Measurements from ENCODE around the gene DUSP16.

The DUSP16 gene

GRCh38 chr12:12491606-12492005 is 71.1 kb downstream of the DUSP16 start:
- no peak for TF ChIP-seq POU2F2 (IDR thresholded peaks at IDR 0.05; ENCODE audit: low read depth, low read length)
- TF ChIP-seq POLR2A (IDR thresholded peaks at IDR 0.05; ENCODE audit: low read depth, low read length), result no peak
- no peak for TF ChIP-seq POLR2AphosphoS5 (IDR thresholded peaks at IDR 0.05; ENCODE audit: low read depth, low read length)
- no peak for TF ChIP-seq PAX5 (IDR thresholded peaks at IDR 0.05; ENCODE audit: insufficient read depth, low read length, severe bottlenecking)
- no peak for TF ChIP-seq SPI1 (IDR thresholded peaks at IDR 0.05; ENCODE audit: low read depth, low read length)
- TF ChIP-seq TAF1 (IDR thresholded peaks at IDR 0.05; ENCODE audit: low read depth, low read length), result no peak
- DNase-seq (ENCODE audit: insufficient read length, low spot score) (no peak), FAIRE-seq (no peak)

- FAIRE-seq, result no peak
- no peak for TF ChIP-seq POLR2A (IDR thresholded peaks at IDR 0.05; ENCODE audit: low read depth, low read length)
- no peak for TF ChIP-seq POU2F2 (IDR thresholded peaks at IDR 0.05; ENCODE audit: low read depth, low read length)
- no peak for TF ChIP-seq SPI1 (IDR thresholded peaks at IDR 0.05; ENCODE audit: low read depth, low read length)
- no peak for TF ChIP-seq POLR2AphosphoS5 (IDR thresholded peaks at IDR 0.05; ENCODE audit: low read depth, low read length)
- no peak for TF ChIP-seq TAF1 (IDR thresholded peaks at IDR 0.05; ENCODE audit: low read depth, low read length)
- TF ChIP-seq PAX5 (IDR thresholded peaks at IDR 0.05; ENCODE audit: insufficient read depth, low read length, severe bottlenecking), result no peak
These were observed 73.7 kb downstream of the DUSP16 start for GRCh38 chr12:12488823-12489550.

GRCh38 chr12:12488296-12488695 is 74.4 kb downstream of the DUSP16 start:
- TF ChIP-seq POLR2AphosphoS5 (IDR thresholded peaks at IDR 0.05; ENCODE audit: low read depth, low read length), result no peak
- no peak for TF ChIP-seq POU2F2 (IDR thresholded peaks at IDR 0.05; ENCODE audit: low read depth, low read length)
- TF ChIP-seq PAX5 (IDR thresholded peaks at IDR 0.05; ENCODE audit: insufficient read depth, low read length, severe bottlenecking), result no peak
- TF ChIP-seq SPI1 (IDR thresholded peaks at IDR 0.05; ENCODE audit: low read depth, low read length), result no peak
- no peak for TF ChIP-seq TAF1 (IDR thresholded peaks at IDR 0.05; ENCODE audit: low read depth, low read length)
- no peak for TF ChIP-seq POLR2A (IDR thresholded peaks at IDR 0.05; ENCODE audit: low read depth, low read length)
- DNase-seq (ENCODE audit: insufficient read length, low spot score), result no peak
- FAIRE-seq, result no peak

More at GRCh38 chr12:12488823-12489550, 73.7 kb downstream of the DUSP16 start:
- no peak for DNase-seq (ENCODE audit: insufficient read length, low spot score)

GRCh38 chr12:12487490-12487889 is 75.2 kb downstream of the DUSP16 start:
- no peak for FAIRE-seq
- no peak for DNase-seq (ENCODE audit: insufficient read length, low spot score)
- TF ChIP-seq POLR2AphosphoS5 (IDR thresholded peaks at IDR 0.05; ENCODE audit: low read depth, low read length), result no peak
- TF ChIP-seq POLR2A (IDR thresholded peaks at IDR 0.05; ENCODE audit: low read depth, low read length), result no peak
- TF ChIP-seq PAX5 (IDR thresholded peaks at IDR 0.05; ENCODE audit: insufficient read depth, low read length, severe bottlenecking), result no peak
- TF ChIP-seq POU2F2 (IDR thresholded peaks at IDR 0.05; ENCODE audit: low read depth, low read length), result no peak
- TF ChIP-seq SPI1 (IDR thresholded peaks at IDR 0.05; ENCODE audit: low read depth, low read length), result no peak
- TF ChIP-seq TAF1 (IDR thresholded peaks at IDR 0.05; ENCODE audit: low read depth, low read length), result no peak

GRCh38 chr12:12486661-12487240 is 75.9 kb downstream of the DUSP16 start:
- TF ChIP-seq TAF1 (IDR thresholded peaks at IDR 0.05; ENCODE audit: low read depth, low read length) (no peak), SPI1 (IDR thresholded peaks at IDR 0.05; ENCODE audit: low read depth, low read length) (no peak)
- DNase-seq (ENCODE audit: insufficient read length, low spot score) (no peak), FAIRE-seq (no peak)

GRCh38 chr12:12483438-12483837 is 79.2 kb downstream of the DUSP16 start:
- no peak for TF ChIP-seq SPI1 (IDR thresholded peaks at IDR 0.05; ENCODE audit: low read depth, low read length)
- no peak for TF ChIP-seq POLR2AphosphoS5 (IDR thresholded peaks at IDR 0.05; ENCODE audit: low read depth, low read length)
- no peak for TF ChIP-seq POU2F2 (IDR thresholded peaks at IDR 0.05; ENCODE audit: low read depth, low read length)
- peak; percentile 80 for FAIRE-seq

GRCh38 chr12:12482959-12483358 is 79.7 kb downstream of the DUSP16 start:
- TF ChIP-seq SPI1 (IDR thresholded peaks at IDR 0.05; ENCODE audit: low read depth, low read length) (no peak), PAX5 (IDR thresholded peaks at IDR 0.05; ENCODE audit: insufficient read depth, low read length, severe bottlenecking) (no peak), POU2F2 (IDR thresholded peaks at IDR 0.05; ENCODE audit: low read depth, low read length) (no peak), POLR2A (IDR thresholded peaks at IDR 0.05; ENCODE audit: low read depth, low read length) (no peak), POLR2AphosphoS5 (IDR thresholded peaks at IDR 0.05; ENCODE audit: low read depth, low read length) (no peak), TAF1 (IDR thresholded peaks at IDR 0.05; ENCODE audit: low read depth, low read length) (no peak)
- DNase-seq (ENCODE audit: insufficient read length, low spot score), result no peak
- no peak for FAIRE-seq

More at GRCh38 chr12:12483438-12483837, 79.2 kb downstream of the DUSP16 start:
- no peak for DNase-seq (ENCODE audit: insufficient read length, low spot score)

- peak; percentile 60 for FAIRE-seq
- DNase-seq (ENCODE audit: insufficient read length, low spot score), result no peak
- no peak for TF ChIP-seq PAX5 (IDR thresholded peaks at IDR 0.05; ENCODE audit: insufficient read depth, low read length, severe bottlenecking)
- TF ChIP-seq SPI1 (IDR thresholded peaks at IDR 0.05; ENCODE audit: low read depth, low read length), result no peak
- no peak for TF ChIP-seq TAF1 (IDR thresholded peaks at IDR 0.05; ENCODE audit: low read depth, low read length)
- no peak for TF ChIP-seq POLR2A (IDR thresholded peaks at IDR 0.05; ENCODE audit: low read depth, low read length)
- TF ChIP-seq POLR2AphosphoS5 (IDR thresholded peaks at IDR 0.05; ENCODE audit: low read depth, low read length), result no peak
- TF ChIP-seq POU2F2 (IDR thresholded peaks at IDR 0.05; ENCODE audit: low read depth, low read length), result no peak
These were observed 80.4 kb downstream of the DUSP16 start for GRCh38 chr12:12482150-12482761.

- DNase-seq (ENCODE audit: insufficient read length, low spot score) (no peak), FAIRE-seq (no peak)
- TF ChIP-seq SPI1 (IDR thresholded peaks at IDR 0.05; ENCODE audit: low read depth, low read length) (no peak), POU2F2 (IDR thresholded peaks at IDR 0.05; ENCODE audit: low read depth, low read length) (no peak), POLR2A (IDR thresholded peaks at IDR 0.05; ENCODE audit: low read depth, low read length) (no peak), POLR2AphosphoS5 (IDR thresholded peaks at IDR 0.05; ENCODE audit: low read depth, low read length) (no peak), TAF1 (IDR thresholded peaks at IDR 0.05; ENCODE audit: low read depth, low read length) (no peak), PAX5 (IDR thresholded peaks at IDR 0.05; ENCODE audit: insufficient read depth, low read length, severe bottlenecking) (no peak)
These were observed 81.0 kb downstream of the DUSP16 start for GRCh38 chr12:12481631-12482030.
